Endothelial cell (in vitro differentiated cells): Measurements from ENCODE around the gene ZNF765. TPM values are rescaled to one million over a fixed set of nuclear protein-coding genes. Genes with fewer than 3 reads are reported as not detected.
"Not testable (repeated sequence)": the region's sequence is repeated elsewhere in the genome, so short reads cannot be mapped to it uniquely, and the experiment has no call there.

Experiments used
- DNase-seq: peaks from one replicate; pipeline ENCODE4 v3.0.0; 2021; ENCODE audit warnings: low spot score
- H3K27ac Mint-ChIP-seq: one replicate; pipeline ENCODE4 v1.8.0; 2021; ENCODE audit warnings: mixed read lengths, inconsistent platforms; ENCODE audit not compliant: unreplicated experiment
- H3K27me3 Mint-ChIP-seq: one replicate; pipeline ENCODE4 v1.8.0; 2021; ENCODE audit warnings: mild to moderate bottlenecking, moderate library complexity, mixed read lengths, inconsistent platforms; ENCODE audit not compliant: unreplicated experiment
- H3K36me3 Mint-ChIP-seq: one replicate; pipeline ENCODE4 v1.8.0; 2021; ENCODE audit warnings: mild to moderate bottlenecking, low read depth, mixed read lengths, inconsistent platforms; ENCODE audit not compliant: unreplicated experiment
- H3K4me1 Mint-ChIP-seq: one replicate; pipeline ENCODE4 v1.8.0; 2021; ENCODE audit warnings: mild to moderate bottlenecking, mixed read lengths, inconsistent platforms; ENCODE audit not compliant: unreplicated experiment
- H3K4me3 Mint-ChIP-seq: one replicate; pipeline ENCODE4 v1.8.0; 2021; ENCODE audit warnings: mild to moderate bottlenecking, mixed read lengths, inconsistent platforms; ENCODE audit not compliant: unreplicated experiment
- H3K9me3 Mint-ChIP-seq: one replicate; pipeline ENCODE4 v1.8.0; 2021; ENCODE audit warnings: mixed read lengths, inconsistent platforms; ENCODE audit not compliant: unreplicated experiment
- total RNA-seq: library from RNA; stranded (reverse); fragmentation: NEBNext Ultra II Directional; extraction: Animal tissue kit (Norgen Biotek cat#: 25700); gene quantifications from one replicate; pipeline ENCODE4 v1.2.1, GENCODE V29; 2021; ENCODE audit not compliant: unreplicated experiment
- TF ChIP-seq, protein P1 (sequence below): fragments of 200-600 bp; sonication (generic); IDR thresholded peaks from one replicate; pipeline ENCODE4 v1.5.0; 2021; ENCODE audit warnings: antibody characterized with exemption; ENCODE audit not compliant: unreplicated experiment

The ZNF765 gene
- total RNA-seq, 1 donor from 2014 or later, result 17.8 TPM

DNA sequence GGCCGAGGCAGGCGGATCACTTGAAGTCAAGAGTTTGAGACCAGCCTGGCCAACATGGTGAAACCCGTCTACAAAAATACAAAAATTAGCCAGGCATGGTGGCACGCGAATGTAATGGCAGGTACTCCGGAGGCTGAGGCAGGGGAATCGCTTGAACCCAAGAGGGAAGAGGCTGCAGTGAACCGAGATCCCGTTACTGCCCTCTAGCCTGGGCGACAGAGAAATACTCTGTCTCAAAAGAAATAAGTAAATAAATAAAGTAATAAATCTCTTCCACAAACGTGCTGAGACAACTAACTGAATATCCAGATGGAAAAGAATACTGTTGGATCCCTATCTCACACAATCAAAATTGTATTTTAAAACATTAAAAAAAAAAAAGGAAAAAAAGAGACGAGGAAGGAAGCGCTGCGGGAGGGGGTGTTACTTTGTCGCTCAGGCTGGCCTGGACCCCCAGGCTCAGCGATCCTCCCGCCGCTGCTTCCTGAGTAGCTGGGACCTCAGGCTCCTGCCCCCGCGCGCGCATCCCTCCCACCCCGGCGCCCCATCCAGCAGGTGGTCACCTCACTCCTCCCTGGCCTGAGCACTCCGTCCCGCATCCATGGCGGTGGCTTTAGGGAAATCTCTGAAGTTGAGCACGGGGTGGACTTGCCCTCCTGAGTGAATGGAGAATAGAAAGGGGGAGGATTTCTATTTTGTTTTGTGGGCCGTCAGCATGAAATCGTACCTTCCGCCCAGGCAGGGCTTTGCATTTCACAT lies 72.0 kb downstream of the ZNF765 start:
- Mint-ChIP-seq H3K27me3 (peaks cover 11% of the 10 kb centered on the region), H3K9me3 (peaks cover 13% of the 10 kb centered on the region), H3K36me3 (peaks cover 15% of the 10 kb centered on the region), H3K27ac (peak overlapping the region; percentile 94), H3K4me1 (peaks cover 34% of the 10 kb centered on the region), H3K4me3 (peak overlapping the region; percentile 97)
- TF ChIP-seq, protein P1, sequence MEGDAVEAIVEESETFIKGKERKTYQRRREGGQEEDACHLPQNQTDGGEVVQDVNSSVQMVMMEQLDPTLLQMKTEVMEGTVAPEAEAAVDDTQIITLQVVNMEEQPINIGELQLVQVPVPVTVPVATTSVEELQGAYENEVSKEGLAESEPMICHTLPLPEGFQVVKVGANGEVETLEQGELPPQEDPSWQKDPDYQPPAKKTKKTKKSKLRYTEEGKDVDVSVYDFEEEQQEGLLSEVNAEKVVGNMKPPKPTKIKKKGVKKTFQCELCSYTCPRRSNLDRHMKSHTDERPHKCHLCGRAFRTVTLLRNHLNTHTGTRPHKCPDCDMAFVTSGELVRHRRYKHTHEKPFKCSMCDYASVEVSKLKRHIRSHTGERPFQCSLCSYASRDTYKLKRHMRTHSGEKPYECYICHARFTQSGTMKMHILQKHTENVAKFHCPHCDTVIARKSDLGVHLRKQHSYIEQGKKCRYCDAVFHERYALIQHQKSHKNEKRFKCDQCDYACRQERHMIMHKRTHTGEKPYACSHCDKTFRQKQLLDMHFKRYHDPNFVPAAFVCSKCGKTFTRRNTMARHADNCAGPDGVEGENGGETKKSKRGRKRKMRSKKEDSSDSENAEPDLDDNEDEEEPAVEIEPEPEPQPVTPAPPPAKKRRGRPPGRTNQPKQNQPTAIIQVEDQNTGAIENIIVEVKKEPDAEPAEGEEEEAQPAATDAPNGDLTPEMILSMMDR, result no peak
- DNase-seq, result no peak

DNA sequence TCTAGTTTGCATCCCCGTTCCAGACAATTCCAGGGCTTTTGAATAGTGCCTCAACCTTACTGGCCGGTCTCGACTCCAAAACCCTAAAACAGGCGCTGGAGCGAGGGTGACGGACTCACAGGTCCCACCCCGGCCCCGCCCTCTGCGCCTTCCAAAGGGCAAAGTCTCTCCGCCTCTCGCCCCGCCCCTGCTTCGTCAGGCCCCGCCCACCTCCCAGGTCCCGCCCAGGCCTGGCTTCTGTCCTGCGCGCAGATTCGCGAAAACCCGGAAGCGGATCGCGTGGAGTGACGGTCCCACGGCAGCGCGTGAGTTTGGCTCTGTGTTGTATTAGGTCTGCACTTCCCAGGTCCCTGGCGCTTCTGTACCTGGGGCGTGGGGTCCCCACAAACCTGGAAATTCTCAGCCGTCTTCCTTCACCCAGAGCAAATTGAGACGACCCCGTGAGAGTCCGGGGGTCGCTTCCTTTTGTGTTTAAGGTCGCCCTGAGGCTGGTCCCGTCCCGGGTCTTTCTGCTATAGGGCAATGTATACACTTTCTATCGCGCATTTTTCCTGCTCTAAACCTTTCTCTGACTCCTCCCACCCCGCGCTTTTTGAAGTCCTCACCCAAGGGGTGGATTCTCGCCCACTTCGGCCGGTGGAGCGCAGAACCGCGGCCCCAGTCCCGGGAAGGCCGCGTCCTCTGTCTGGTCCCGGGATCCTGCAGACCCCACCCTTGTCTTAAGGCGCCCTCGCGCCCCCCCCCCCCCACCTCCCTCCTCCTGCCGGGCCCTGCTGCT lies 72.7 kb downstream of the ZNF765 start, which contains the start of gene ZNF813:
TSS of gene ZNF813 (plus strand) at position 249 of the 778 bp plus-strand sequence. CDS start 16,090 bp downstream, outside the sequence.
- H3K36me3 Mint-ChIP-seq, result peaks cover 18% of the 10 kb centered on the region
- H3K4me1 Mint-ChIP-seq, result peaks cover 38% of the 10 kb centered on the region
- TF ChIP-seq, protein P1, result no peak
- peak; percentile 98 for DNase-seq
- H3K9me3 Mint-ChIP-seq, result peaks cover 11% of the 10 kb centered on the region
- H3K27me3 Mint-ChIP-seq, result peaks cover 12% of the 10 kb centered on the region
- peak within 1 kb of the TSS; percentile 94 for H3K27ac Mint-ChIP-seq
- peak within 1 kb of the TSS; percentile 97 for H3K4me3 Mint-ChIP-seq

- Mint-ChIP-seq H3K4me1 (peaks cover 38% of the 10 kb centered on the region), H3K27me3 (peaks cover 12% of the 10 kb centered on the region), H3K4me3 (peak overlapping the region; percentile 97), H3K36me3 (peaks cover 18% of the 10 kb centered on the region), H3K27ac (peak overlapping the region; percentile 94)
- DNase-seq, H3K9me3 Mint-ChIP-seq: not testable (repeated sequence)
These were observed 73.7 kb downstream of the ZNF765 start for GRCh38 chr19:53468628-53469027.

DNA sequence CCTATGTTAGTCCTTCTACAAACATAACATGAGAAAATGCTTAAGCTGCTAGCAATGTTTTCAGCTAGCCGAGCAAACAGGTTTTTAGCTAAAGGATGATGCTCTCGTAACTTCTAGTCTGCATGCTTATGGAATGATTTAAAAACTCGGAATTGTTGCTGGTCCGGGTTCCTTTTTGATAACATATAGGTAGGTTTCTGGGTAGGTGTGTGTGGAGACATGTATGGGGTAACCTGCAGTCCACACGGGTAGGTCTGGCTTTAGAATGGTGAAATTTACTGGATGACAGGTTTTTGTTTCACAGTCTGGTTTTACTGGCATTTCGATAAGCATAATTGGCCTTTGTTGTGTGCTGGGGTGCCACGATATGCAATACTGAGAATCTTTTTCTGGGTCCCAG lies 77.0 kb downstream of the ZNF765 start:
- peaks cover 42% of the 10 kb centered on the region for H3K4me1 Mint-ChIP-seq
- H3K27ac Mint-ChIP-seq, result peak overlapping the region; percentile 9
- peaks cover 12% of the 10 kb centered on the region for H3K27me3 Mint-ChIP-seq
- no peak for DNase-seq
- H3K9me3 Mint-ChIP-seq, result peaks cover 5% of the 10 kb centered on the region
- TF ChIP-seq, protein P1, result no peak
- peaks cover 28% of the 10 kb centered on the region for H3K36me3 Mint-ChIP-seq
- H3K4me3 Mint-ChIP-seq, result peak overlapping the region; percentile 31

- H3K4me3 Mint-ChIP-seq, H3K27ac Mint-ChIP-seq, H3K9me3 Mint-ChIP-seq, DNase-seq: not testable (repeated sequence)
- Mint-ChIP-seq H3K4me1 (peaks cover 28% of the 10 kb centered on the region), H3K36me3 (peaks cover 52% of the 10 kb centered on the region), H3K27me3 (peaks cover 16% of the 10 kb centered on the region)
These were observed 79.9 kb downstream of the ZNF765 start for GRCh38 chr19:53474832-53475231.

- Mint-ChIP-seq H3K27me3 (peaks cover 16% of the 10 kb centered on the region), H3K9me3 (peaks cover 16% of the 10 kb centered on the region), H3K4me1 (peaks cover 24% of the 10 kb centered on the region), H3K36me3 (peaks cover 58% of the 10 kb centered on the region)
- not testable (repeated sequence) for H3K4me3 Mint-ChIP-seq, DNase-seq, H3K27ac Mint-ChIP-seq
These were observed 80.5 kb downstream of the ZNF765 start for GRCh38 chr19:53475470-53475869.

Other genes starting within 250 kb of the ZNF765 start
- gene ZNF347, start 236.1 kb upstream of the ZNF765 start, total RNA-seq, result 14.9 TPM
- gene ZNF665, start 201.8 kb upstream of the ZNF765 start, total RNA-seq, result 3.8 TPM
- 32.2 TPM for gene ZNF677, start 140.3 kb upstream of the ZNF765 start, total RNA-seq
- not detected for gene VN1R2, start 136.9 kb upstream of the ZNF765 start, total RNA-seq
- gene VN1R4, start 127.4 kb upstream of the ZNF765 start, total RNA-seq, result not detected
- gene ZNF845, start 61.4 kb upstream of the ZNF765 start, total RNA-seq, result 8.6 TPM
- 8.6 TPM for gene ZNF525, start 29.4 kb upstream of the ZNF765 start, total RNA-seq
- 21.9 TPM for gene ZNF761, start 36.8 kb downstream of the ZNF765 start, total RNA-seq
- 29.9 TPM for gene ZNF813, start 72.6 kb downstream of the ZNF765 start, total RNA-seq
- 26.6 TPM for gene ZNF331, start 143.0 kb downstream of the ZNF765 start, total RNA-seq
- not detected for gene DPRX, start 236.8 kb downstream of the ZNF765 start, total RNA-seq